Measurements from ENCODE around the gene LMCD1. TPM values are rescaled to one million over a fixed set of nuclear protein-coding genes. Genes with fewer than 3 reads are reported as not detected.

Gene LMCD1
- total RNA-seq, 4 donors from 2014 or later, result 1.6 to 90.8 (median 12.3) TPM

DNA sequence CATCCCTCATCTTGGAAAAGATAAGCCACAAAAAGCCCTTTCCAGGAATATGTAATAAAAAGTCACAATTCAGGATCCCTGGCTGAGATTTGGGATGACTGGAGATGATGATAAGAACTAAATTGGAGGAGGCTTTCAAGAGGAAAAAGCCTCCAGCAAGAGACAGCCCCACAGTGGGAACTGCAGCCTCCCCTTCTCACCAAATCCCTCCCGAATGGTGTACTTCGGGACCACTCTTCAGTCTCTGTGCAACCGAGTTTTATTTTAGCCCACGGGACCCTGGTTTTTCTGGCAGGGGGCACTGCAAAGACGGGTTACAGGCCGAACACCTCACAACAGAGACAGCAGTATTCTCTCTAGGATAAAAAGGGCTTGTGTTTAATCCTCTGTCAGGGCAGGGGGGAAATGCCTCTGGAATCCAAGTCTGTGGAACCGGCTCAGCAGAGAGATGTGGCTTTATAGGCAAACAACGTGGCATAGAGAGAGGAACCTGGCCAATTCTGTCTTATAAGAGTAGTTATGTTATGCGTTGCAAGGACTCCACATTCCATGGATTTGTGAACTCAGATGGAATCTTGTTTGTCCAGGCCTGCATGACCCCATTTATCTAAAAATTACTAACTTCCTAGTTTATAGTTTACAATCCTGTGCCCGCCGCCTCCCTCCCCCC, 1.2 kb upstream of the LMCD1 start:
- TF ChIP-seq POLR2A (IDR thresholded peaks at IDR 0.05), result no peak
- TF ChIP-seq, protein P1, sequence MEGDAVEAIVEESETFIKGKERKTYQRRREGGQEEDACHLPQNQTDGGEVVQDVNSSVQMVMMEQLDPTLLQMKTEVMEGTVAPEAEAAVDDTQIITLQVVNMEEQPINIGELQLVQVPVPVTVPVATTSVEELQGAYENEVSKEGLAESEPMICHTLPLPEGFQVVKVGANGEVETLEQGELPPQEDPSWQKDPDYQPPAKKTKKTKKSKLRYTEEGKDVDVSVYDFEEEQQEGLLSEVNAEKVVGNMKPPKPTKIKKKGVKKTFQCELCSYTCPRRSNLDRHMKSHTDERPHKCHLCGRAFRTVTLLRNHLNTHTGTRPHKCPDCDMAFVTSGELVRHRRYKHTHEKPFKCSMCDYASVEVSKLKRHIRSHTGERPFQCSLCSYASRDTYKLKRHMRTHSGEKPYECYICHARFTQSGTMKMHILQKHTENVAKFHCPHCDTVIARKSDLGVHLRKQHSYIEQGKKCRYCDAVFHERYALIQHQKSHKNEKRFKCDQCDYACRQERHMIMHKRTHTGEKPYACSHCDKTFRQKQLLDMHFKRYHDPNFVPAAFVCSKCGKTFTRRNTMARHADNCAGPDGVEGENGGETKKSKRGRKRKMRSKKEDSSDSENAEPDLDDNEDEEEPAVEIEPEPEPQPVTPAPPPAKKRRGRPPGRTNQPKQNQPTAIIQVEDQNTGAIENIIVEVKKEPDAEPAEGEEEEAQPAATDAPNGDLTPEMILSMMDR (IDR thresholded peaks at IDR 0.05), result no peak
- Histone ChIP-seq H3K4me3 (no peak overlapping the region), H3K27me3 (no peaks in the 10 kb centered on the region), H3K27ac (peak overlapping the region; percentile 17 to 75 (median 56)), H3K4me1 (peaks cover 0 to 6% (median 0%) of the 10 kb centered on the region in 4 donors), H3K36me3 (no peaks in the 10 kb centered on the region), H3K9me3 (no peaks in the 10 kb centered on the region)
- no peak for DNase-seq

DNA sequence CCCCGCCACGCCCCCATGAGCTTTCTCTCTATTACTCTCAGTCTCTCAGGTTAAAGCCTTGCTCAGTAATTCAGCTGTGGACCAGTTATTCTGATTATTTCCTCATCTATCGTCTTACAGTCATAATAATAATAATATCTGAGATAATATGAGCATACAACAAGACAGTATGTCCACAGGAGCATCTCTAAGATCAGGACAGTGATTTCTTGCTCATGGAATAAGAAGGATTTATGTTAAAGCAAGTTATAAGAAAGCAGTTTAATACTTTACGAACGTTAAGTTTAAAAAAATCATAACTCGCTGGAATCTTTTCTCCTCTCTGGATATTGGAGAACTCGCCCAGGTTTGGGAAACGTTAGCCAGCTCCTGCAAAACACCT, 643 bp upstream of the LMCD1 start:
- H3K27ac ChIP-seq, result peak overlapping the region; percentile 49 to 75 (median 66)
- H3K9me3 ChIP-seq, result no peaks in the 10 kb centered on the region
- H3K4me3 ChIP-seq, result peak overlapping the region; percentile 45 to 51 (median 47)
- H3K36me3 ChIP-seq, result no peaks in the 10 kb centered on the region
- H3K27me3 ChIP-seq, result no peaks in the 10 kb centered on the region
- TF ChIP-seq POLR2A (IDR thresholded peaks at IDR 0.05), result no peak
- TF ChIP-seq, protein P1 (IDR thresholded peaks at IDR 0.05), result no peak
- peaks cover 0 to 6% (median 0%) of the 10 kb centered on the region in 4 donors for H3K4me1 ChIP-seq
- DNase-seq, result no peak

DNA sequence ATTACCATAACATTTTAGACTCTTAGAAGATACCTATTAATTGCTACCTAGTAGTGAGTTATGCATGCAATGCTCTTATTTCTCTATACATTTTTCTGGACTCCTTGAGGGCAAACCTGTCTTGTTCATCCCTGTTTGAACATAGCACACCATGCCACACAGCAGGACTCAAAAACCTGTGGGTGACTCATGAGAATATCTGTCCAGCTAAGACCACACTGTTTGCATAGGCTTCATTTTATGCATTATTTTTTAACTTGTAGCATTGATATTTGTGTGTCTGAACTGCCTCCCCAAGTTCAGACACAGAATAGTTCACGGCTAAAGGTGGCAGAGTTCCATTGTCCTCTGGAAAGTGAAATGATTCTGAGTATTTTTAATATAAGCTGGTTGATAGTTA, 1.8 kb downstream of the LMCD1 start:
- Histone ChIP-seq H3K4me1 (peaks cover 0 to 6% (median 0%) of the 10 kb centered on the region in 4 donors), H3K9me3 (no peaks in the 10 kb centered on the region), H3K36me3 (no peaks in the 10 kb centered on the region), H3K4me3 (peak overlapping the region in 2 of 4 donors; percentile 20 to 38), H3K27ac (peak overlapping the region in 3 of 4 donors; percentile 43 to 70 (median 55)), H3K27me3 (no peaks in the 10 kb centered on the region)
- no peak for DNase-seq
- no peak for TF ChIP-seq POLR2A (IDR thresholded peaks at IDR 0.05)
- TF ChIP-seq, protein P1 (IDR thresholded peaks at IDR 0.05), result no peak

DNA sequence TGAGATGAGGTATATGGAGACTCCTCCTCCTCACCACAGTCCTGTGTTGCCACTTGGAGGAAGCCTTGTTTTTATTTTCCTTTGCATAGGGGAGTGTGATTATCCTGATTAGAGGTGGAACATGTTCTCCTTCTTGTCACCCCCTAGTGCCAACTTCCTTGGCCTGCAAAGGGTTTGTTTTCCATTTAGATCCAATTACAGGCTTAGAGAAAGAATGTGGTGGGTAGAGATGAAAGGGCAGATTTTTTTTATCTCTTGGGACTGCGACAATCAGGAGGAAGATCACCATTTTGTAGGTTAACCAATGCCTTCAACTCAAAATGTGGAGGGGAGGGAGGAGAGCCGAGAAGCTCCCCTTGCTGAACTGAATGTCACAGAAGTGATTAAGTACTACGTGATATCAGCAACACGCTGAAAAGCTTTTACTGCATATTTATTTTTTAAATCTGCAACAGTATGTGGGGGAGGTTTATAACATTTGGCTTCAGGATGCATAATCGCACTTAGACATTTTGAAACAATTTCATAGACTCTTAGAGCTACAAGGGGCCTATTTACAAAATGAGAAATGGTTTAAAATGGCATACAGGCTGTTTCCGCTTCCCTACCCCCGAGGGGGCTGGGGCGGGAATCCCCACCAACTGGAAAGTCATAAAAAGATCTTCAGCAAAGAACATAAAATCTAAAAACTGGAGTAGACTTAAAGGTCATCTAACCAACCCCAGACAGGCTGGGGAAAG, 2.4 kb downstream of the LMCD1 start:
- Histone ChIP-seq H3K4me3 (peak overlapping the region in 2 of 4 donors; percentile 7 to 21), H3K4me1 (peaks cover 0 to 6% (median 0%) of the 10 kb centered on the region in 4 donors), H3K9me3 (no peaks in the 10 kb centered on the region), H3K27ac (peak overlapping the region in 3 of 4 donors; percentile 17 to 55 (median 43)), H3K36me3 (no peaks in the 10 kb centered on the region), H3K27me3 (no peaks in the 10 kb centered on the region)
- no peak for DNase-seq
- TF ChIP-seq POLR2A (IDR thresholded peaks at IDR 0.05), result no peak
- TF ChIP-seq, protein P1 (IDR thresholded peaks at IDR 0.05), result no peak

DNA sequence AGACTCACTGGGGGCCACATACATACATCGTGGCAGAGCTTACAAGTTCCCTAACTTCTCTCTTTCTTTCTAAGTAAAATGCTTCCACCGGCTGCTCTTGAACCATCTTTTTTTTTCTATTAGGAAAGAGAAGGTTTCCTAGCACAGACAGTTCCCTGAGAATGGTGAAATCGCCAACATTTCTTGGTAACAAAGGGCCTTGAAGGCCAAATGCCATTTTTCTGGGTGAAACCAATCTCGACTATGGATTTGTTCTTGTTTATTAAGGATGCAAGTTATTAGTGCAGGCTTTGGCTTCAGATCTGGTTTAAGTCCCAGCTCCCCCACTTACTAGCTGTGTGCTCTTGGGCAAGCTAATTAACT, 3.0 kb downstream of the LMCD1 start:
- Histone ChIP-seq H3K36me3 (no peaks in the 10 kb centered on the region), H3K27ac (peak overlapping the region in 2 of 4 donors; percentile 17 to 55), H3K9me3 (no peaks in the 10 kb centered on the region), H3K4me1 (peaks cover 0 to 6% (median 0%) of the 10 kb centered on the region in 4 donors), H3K4me3 (peak overlapping the region in 1 of 4 donors; percentile 1), H3K27me3 (no peaks in the 10 kb centered on the region)
- DNase-seq, result no peak
- no peak for TF ChIP-seq POLR2A (IDR thresholded peaks at IDR 0.05)
- TF ChIP-seq, protein P1 (IDR thresholded peaks at IDR 0.05), result no peak
